Measurements from ENCODE around the gene C5orf47.

GRCh38 chr5:173944511-173944910 is 44.5 kb upstream of the C5orf47 start:
- no peak for TF ChIP-seq MAFK (IDR thresholded peaks at IDR 0.05; ENCODE audit: partially characterized antibody)
- TF ChIP-seq KDM1A (IDR thresholded peaks at IDR 0.05; ENCODE audit: low read depth) = no peak
- TF ChIP-seq CTCF (IDR thresholded peaks at IDR 0.05) = no peak
- no peak for TF ChIP-seq BCL3 (IDR thresholded peaks at IDR 0.05)
- TF ChIP-seq CHD2 (IDR thresholded peaks at IDR 0.05; ENCODE audit: low read length, partially characterized antibody) = no peak
- TF ChIP-seq ZC3H11A (IDR thresholded peaks at IDR 0.05) = no peak
- no peak for TF ChIP-seq EP300 (IDR thresholded peaks at IDR 0.05)
- no peak for TF ChIP-seq RARB (CRISPR knock-in tag; IDR thresholded peaks at IDR 0.05)
- no peak for TF ChIP-seq RAD21 (conservative IDR thresholded peaks at IDR 0.05 in 1 of 2, IDR thresholded peaks at IDR 0.05 in 1 of 2)
- no peak for TF ChIP-seq POLR2A (IDR thresholded peaks at IDR 0.05; ENCODE audit: low read length)
